OCI-LY1 (cell line): Measurements from ENCODE around the gene COA5.
A peak's percentile ranks its signal among the peaks of the same experiment; 100 is the strongest.
"Not testable (repeated sequence)": the region's sequence is repeated elsewhere in the genome, so short reads cannot be mapped to it uniquely, and the experiment has no call there.

Source experiments
- H2AFZ ChIP-seq: fragments of 200-600 bp; sonication (generic), shearing (Covaris generic); 2 replicates; pipeline ENCODE4 v1.6.0; 2014; ENCODE audit warnings: antibody characterized with exemption, mild to moderate bottlenecking, low read length
- H3F3A ChIP-seq: fragments of 200-600 bp; sonication (generic), shearing (Covaris generic); 2 replicates; pipeline ENCODE4 v1.6.0; 2014; ENCODE audit warnings: mild to moderate bottlenecking, antibody characterized with exemption, low read length, moderate library complexity; ENCODE audit not compliant: insufficient read depth
- H3K27ac ChIP-seq: fragments of 200-600 bp; sonication (generic); 2 replicates; pipeline ENCODE4 v1.5.1; 2014; ENCODE audit warnings: low read length, mixed run types, mild to moderate bottlenecking, low read depth; ENCODE audit not compliant: poor library complexity, severe bottlenecking
- H3K27me3 ChIP-seq: fragments of 200-600 bp; sonication (generic); 2 replicates; pipeline ENCODE4 v1.6.0; 2014; ENCODE audit warnings: antibody characterized with exemption, mild to moderate bottlenecking, low read length, moderate library complexity; ENCODE audit not compliant: insufficient read depth
- H3K36me3 ChIP-seq: fragments of 200-600 bp; sonication (generic); 2 replicates; pipeline ENCODE4 v1.6.1; 2014; ENCODE audit warnings: mild to moderate bottlenecking, antibody characterized with exemption, low read length, moderate library complexity, mixed read lengths; ENCODE audit not compliant: insufficient read depth
- H3K4me1 ChIP-seq: fragments of 200-600 bp; sonication (generic); 2 replicates; pipeline ENCODE4 v1.5.1; 2014; ENCODE audit warnings: mild to moderate bottlenecking, low read length, moderate library complexity; ENCODE audit not compliant: insufficient read depth, severe bottlenecking
- H3K4me2 ChIP-seq: fragments of 200-600 bp; sonication (generic), shearing (Covaris generic); 2 replicates; pipeline ENCODE4 v1.6.1; 2014; ENCODE audit warnings: low read length
- H3K4me3 ChIP-seq: fragments of 200-600 bp; sonication (generic); 2 replicates; pipeline ENCODE4 v1.5.1; 2014; ENCODE audit warnings: low read length, low read depth, mild to moderate bottlenecking, mixed read lengths; ENCODE audit not compliant: poor library complexity, severe bottlenecking
- H3K79me2 ChIP-seq: fragments of 200-600 bp; shearing (Covaris generic); 2 replicates; pipeline ENCODE4 v1.6.1; 2016; ENCODE audit warnings: mixed run types, low read length, mixed read lengths; ENCODE audit not compliant: insufficient read depth
- H3K9ac ChIP-seq: fragments of 200-600 bp; sonication (generic), shearing (Covaris generic); 2 replicates; pipeline ENCODE4 v1.6.1; 2014; ENCODE audit warnings: mild to moderate bottlenecking, low read length, mixed read lengths
- H3K9me2 ChIP-seq: fragments of 200-600 bp; sonication (generic), shearing (Covaris generic); 2 replicates; pipeline ENCODE4 v1.6.1; 2014; ENCODE audit warnings: low read depth, mild to moderate bottlenecking, low read length, mixed read lengths
- H3K9me3 ChIP-seq: fragments of 200-600 bp; shearing (Covaris generic); 2 replicates; pipeline ENCODE4 v1.6.1; 2014; ENCODE audit warnings: low read length, mixed read lengths
- H4K20me1 ChIP-seq: fragments of 200-600 bp; sonication (generic), shearing (Covaris generic); 2 replicates; pipeline ENCODE4 v1.6.0; 2016; ENCODE audit warnings: mild to moderate bottlenecking, low read length; ENCODE audit not compliant: insufficient read depth
- EZH2 ChIP-seq: fragments of 200-600 bp; sonication (generic), shearing (Covaris generic); IDR thresholded peaks from 2 replicates; pipeline ENCODE4 v1.8.0; 2017; ENCODE audit warnings: borderline replicate concordance, mixed run types, mild to moderate bottlenecking, antibody characterized with exemption, low read length, moderate library complexity, mixed read lengths
- TF ChIP-seq, protein P1 (sequence below): fragments of 200-600 bp; sonication (generic), shearing (Covaris generic); IDR thresholded peaks from 2 replicates; pipeline ENCODE4 v1.5.1; 2017; ENCODE audit warnings: mild to moderate bottlenecking, antibody characterized with exemption, low read length, moderate library complexity, mixed read lengths

COA5 gene

GRCh38 chr2:98604547-98604946 is 3.8 kb downstream of the COA5 start:
- no peaks in the 10 kb centered on the region for H3F3A ChIP-seq
- H3K4me3 ChIP-seq: no peak overlapping the region
- no peaks in the 10 kb centered on the region for H3K9me2 ChIP-seq
- H4K20me1 ChIP-seq: no peaks in the 10 kb centered on the region
- peaks cover 16% of the 10 kb centered on the region for H3K79me2 ChIP-seq
- peaks cover 37% of the 10 kb centered on the region for H3K36me3 ChIP-seq
- no peaks in the 10 kb centered on the region for H3K9me3 ChIP-seq
- H3K9ac ChIP-seq: no peak overlapping the region
- no peak overlapping the region for H3K4me2 ChIP-seq
- no peak overlapping the region for H3K27ac ChIP-seq
- H3K27me3 ChIP-seq: no peaks in the 10 kb centered on the region
- TF ChIP-seq, protein P1, sequence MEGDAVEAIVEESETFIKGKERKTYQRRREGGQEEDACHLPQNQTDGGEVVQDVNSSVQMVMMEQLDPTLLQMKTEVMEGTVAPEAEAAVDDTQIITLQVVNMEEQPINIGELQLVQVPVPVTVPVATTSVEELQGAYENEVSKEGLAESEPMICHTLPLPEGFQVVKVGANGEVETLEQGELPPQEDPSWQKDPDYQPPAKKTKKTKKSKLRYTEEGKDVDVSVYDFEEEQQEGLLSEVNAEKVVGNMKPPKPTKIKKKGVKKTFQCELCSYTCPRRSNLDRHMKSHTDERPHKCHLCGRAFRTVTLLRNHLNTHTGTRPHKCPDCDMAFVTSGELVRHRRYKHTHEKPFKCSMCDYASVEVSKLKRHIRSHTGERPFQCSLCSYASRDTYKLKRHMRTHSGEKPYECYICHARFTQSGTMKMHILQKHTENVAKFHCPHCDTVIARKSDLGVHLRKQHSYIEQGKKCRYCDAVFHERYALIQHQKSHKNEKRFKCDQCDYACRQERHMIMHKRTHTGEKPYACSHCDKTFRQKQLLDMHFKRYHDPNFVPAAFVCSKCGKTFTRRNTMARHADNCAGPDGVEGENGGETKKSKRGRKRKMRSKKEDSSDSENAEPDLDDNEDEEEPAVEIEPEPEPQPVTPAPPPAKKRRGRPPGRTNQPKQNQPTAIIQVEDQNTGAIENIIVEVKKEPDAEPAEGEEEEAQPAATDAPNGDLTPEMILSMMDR: no peak
- no peak for TF ChIP-seq EZH2
- peaks cover 19% of the 10 kb centered on the region for H3K4me1 ChIP-seq
- no peak overlapping the region for H2AFZ ChIP-seq

DNA sequence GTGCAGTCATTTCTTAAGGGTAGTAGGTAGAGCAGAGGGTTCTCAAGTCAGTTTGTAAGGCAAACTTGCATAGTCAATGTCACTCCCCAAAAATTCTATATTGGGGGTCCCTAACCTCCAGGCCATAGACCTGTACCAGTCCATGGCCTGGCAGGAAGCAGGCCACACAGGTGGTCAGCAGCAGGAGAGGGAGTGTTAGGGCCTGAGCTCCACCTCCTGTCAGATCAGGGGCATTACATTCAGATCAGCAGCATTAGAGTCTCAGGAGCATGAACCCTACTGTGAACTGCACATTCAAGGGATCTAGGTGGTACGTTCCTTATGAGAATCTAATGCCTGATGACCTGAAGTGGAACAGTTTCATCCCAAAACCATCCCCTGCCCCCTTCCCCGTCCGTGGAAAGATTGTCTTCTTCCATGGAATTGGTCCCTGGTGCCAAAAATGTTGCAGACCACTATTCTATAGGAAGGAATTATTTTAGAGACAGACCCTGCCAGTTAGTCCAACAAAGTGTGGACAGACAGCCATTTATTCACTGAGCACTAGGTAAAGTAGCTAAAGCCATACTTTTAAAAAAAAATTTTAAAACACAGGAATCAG is 6.7 kb downstream of the COA5 start:
- H3K4me2 ChIP-seq: no peak overlapping the region
- H3K9me3 ChIP-seq: no peaks in the 10 kb centered on the region
- H3K27ac ChIP-seq: no peak overlapping the region
- no peaks in the 10 kb centered on the region for H3K27me3 ChIP-seq
- no peaks in the 10 kb centered on the region for H4K20me1 ChIP-seq
- H3K4me3 ChIP-seq: no peak overlapping the region
- H3K79me2 ChIP-seq: peaks cover 1% of the 10 kb centered on the region; the same call in 1 of the 2 replicates
- H3K4me1 ChIP-seq: peaks cover 3% of the 10 kb centered on the region
- no peak overlapping the region for H2AFZ ChIP-seq
- H3K9ac ChIP-seq: no peak overlapping the region
- TF ChIP-seq EZH2: no peak
- TF ChIP-seq, protein P1: peak; percentile 80
- peaks cover 62% of the 10 kb centered on the region for H3K36me3 ChIP-seq
- H3F3A ChIP-seq: no peaks in the 10 kb centered on the region
- H3K9me2 ChIP-seq: no peaks in the 10 kb centered on the region

DNA sequence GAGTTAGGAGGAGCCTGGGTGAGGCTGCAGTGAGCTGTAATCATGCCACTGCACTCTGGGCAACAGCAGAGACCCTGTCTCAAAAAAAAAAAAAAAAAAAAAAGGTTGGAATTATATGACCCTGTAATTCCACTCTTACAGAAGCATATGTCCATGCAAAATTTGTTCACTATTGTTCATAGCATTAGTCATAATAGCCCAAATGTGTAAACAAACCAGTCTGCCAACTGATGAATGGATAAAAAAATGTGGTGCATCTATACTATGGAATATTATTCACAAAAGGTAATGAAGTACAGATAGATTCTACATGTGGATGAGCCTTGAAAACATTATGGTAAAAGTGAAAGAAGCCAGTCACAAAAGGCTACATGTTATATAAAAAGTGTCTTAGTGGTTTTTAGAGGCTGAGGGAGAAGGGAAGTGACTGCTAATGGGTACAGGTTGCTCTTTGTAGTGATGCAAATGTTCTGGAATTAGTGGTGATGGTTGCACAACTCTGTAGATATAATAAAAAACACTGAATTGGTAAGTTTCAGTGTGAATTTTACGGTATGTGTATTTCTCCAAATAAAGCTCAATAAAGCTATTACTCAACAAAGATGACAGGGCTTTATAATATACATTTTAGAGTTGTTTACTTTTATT is 9.4 kb downstream of the COA5 start:
- Histone ChIP-seq H3K9me3 (no peaks in the 10 kb centered on the region), H3K4me1 (no peaks in the 10 kb centered on the region), H3K4me3 (no peak overlapping the region), H3F3A (no peaks in the 10 kb centered on the region), H3K27me3 (no peaks in the 10 kb centered on the region), H3K79me2 (no peaks in the 10 kb centered on the region), H3K36me3 (peaks cover 68% of the 10 kb centered on the region), H3K9me2 (no peaks in the 10 kb centered on the region), H4K20me1 (no peaks in the 10 kb centered on the region), H2AFZ (no peak overlapping the region), H3K4me2 (no peak overlapping the region), H3K9ac (no peak overlapping the region), H3K27ac (no peak overlapping the region)
- TF ChIP-seq, protein P1: no peak
- TF ChIP-seq EZH2: no peak

DNA sequence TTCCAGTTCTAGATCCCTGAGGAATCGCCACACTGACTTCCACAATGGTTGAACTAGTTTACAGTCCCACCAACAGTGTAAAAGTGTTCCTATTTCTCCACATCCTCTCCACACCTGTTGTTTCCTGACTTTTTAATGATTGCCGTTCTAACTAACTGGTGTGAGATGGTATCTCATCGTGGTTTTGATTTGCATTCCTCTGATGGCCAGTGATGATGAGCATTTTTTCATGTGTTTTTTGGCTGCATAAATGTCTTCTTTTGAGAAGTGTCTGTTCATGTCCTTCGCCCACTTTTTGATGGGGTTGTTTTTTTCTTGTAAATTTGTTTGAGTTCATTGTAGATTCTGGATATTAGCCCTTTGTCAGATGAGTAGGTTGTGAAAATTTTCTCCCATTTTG is 13.6 kb downstream of the COA5 start:
- H3F3A ChIP-seq: not testable (repeated sequence)
- H3K36me3 ChIP-seq: peaks cover 32% of the 10 kb centered on the region

More for the DNA sequence above, 13.6 kb downstream of the COA5 start:
- not testable (repeated sequence) for H3K79me2 ChIP-seq, H4K20me1 ChIP-seq, H3K4me1 ChIP-seq, H2AFZ ChIP-seq, H3K9me3 ChIP-seq, H3K4me2 ChIP-seq, H3K4me3 ChIP-seq, H3K27me3 ChIP-seq, H3K27ac ChIP-seq, H3K9ac ChIP-seq, H3K9me2 ChIP-seq
